ENCODE results near the gene TMEFF2. TPM values are rescaled to one million over a fixed set of nuclear protein-coding genes. Genes with fewer than 3 reads are reported as not detected.

TMEFF2 gene
- total RNA-seq, 1 experiment from 2014 or later: not detected

- Mint-ChIP-seq H3K27me3 (ENCODE audit: unreplicated experiment) (no peaks in the 10 kb centered on the region), H3K27ac (ENCODE audit: unreplicated experiment) (no peak overlapping the region), H3K4me1 (ENCODE audit: low read depth, unreplicated experiment) (no peaks in the 10 kb centered on the region), H3K36me3 (ENCODE audit: insufficient read depth, unreplicated experiment) (no peaks in the 10 kb centered on the region), H3K9me3 (ENCODE audit: low read depth, unreplicated experiment) (peaks cover 2% of the 10 kb centered on the region), H3K4me3 (ENCODE audit: low read depth, unreplicated experiment) (no peak overlapping the region)
- intact Hi-C loops (cut with micrococcal nuclease; ENCODE audit: unreplicated experiment): no loop called here
- no TSS peak for BruUV-seq (replicated peaks)
- TF ChIP-seq CTCF (IDR thresholded peaks at IDR 0.05; ENCODE audit: unreplicated experiment): no peak
- DNase-seq: no peak
- CTCF ChIA-PET: no interaction called here
These were observed 274.2 kb downstream of the TMEFF2 start for GRCh38 chr2:191920502-191920901.

GRCh38 chr2:191917967-191918651, 276.6 kb downstream of the TMEFF2 start:
- intact Hi-C loops (cut with micrococcal nuclease; ENCODE audit: unreplicated experiment): no loop called here
- H3K4me1 Mint-ChIP-seq (ENCODE audit: low read depth, unreplicated experiment): no peaks in the 10 kb centered on the region
- H3K4me3 Mint-ChIP-seq (ENCODE audit: low read depth, unreplicated experiment): no peak overlapping the region
- H3K27me3 Mint-ChIP-seq (ENCODE audit: unreplicated experiment): no peaks in the 10 kb centered on the region
- no TSS peak for BruUV-seq (replicated peaks)
- CTCF ChIA-PET: interaction anchor here (1.6 kb wide), 1 partner anchor 17 kb away, joined by 3 read pairs; no protein-coding TSS in a partner anchor
- peaks cover 2% of the 10 kb centered on the region for H3K9me3 Mint-ChIP-seq (ENCODE audit: low read depth, unreplicated experiment)
- no peak for DNase-seq
- no peak overlapping the region for H3K27ac Mint-ChIP-seq (ENCODE audit: unreplicated experiment)
- no peak for TF ChIP-seq CTCF (IDR thresholded peaks at IDR 0.05; ENCODE audit: unreplicated experiment)
- H3K36me3 Mint-ChIP-seq (ENCODE audit: insufficient read depth, unreplicated experiment): no peaks in the 10 kb centered on the region

GRCh38 chr2:191917430-191917881, 277.3 kb downstream of the TMEFF2 start:
- intact Hi-C loops (cut with micrococcal nuclease; ENCODE audit: unreplicated experiment): no loop called here
- H3K27me3 Mint-ChIP-seq (ENCODE audit: unreplicated experiment): no peaks in the 10 kb centered on the region
- no peak overlapping the region for H3K27ac Mint-ChIP-seq (ENCODE audit: unreplicated experiment)
- peaks cover under 1% of the 10 kb centered on the region for H3K9me3 Mint-ChIP-seq (ENCODE audit: low read depth, unreplicated experiment)
- no peak overlapping the region for H3K4me3 Mint-ChIP-seq (ENCODE audit: low read depth, unreplicated experiment)
- DNase-seq: no peak
- CTCF ChIA-PET: interaction anchor here (1.6 kb wide), 1 partner anchor 17 kb away, joined by 3 read pairs; no protein-coding TSS in a partner anchor
- H3K36me3 Mint-ChIP-seq (ENCODE audit: insufficient read depth, unreplicated experiment): no peaks in the 10 kb centered on the region
- no TSS peak for BruUV-seq (replicated peaks)
- H3K4me1 Mint-ChIP-seq (ENCODE audit: low read depth, unreplicated experiment): no peaks in the 10 kb centered on the region
- no peak for TF ChIP-seq CTCF (IDR thresholded peaks at IDR 0.05; ENCODE audit: unreplicated experiment)

GRCh38 chr2:191916826-191917225, 277.9 kb downstream of the TMEFF2 start:
- no peaks in the 10 kb centered on the region for H3K36me3 Mint-ChIP-seq (ENCODE audit: insufficient read depth, unreplicated experiment)
- intact Hi-C loops (cut with micrococcal nuclease; ENCODE audit: unreplicated experiment): no loop called here
- H3K9me3 Mint-ChIP-seq (ENCODE audit: low read depth, unreplicated experiment): no peaks in the 10 kb centered on the region
- no peaks in the 10 kb centered on the region for H3K4me1 Mint-ChIP-seq (ENCODE audit: low read depth, unreplicated experiment)
- no peaks in the 10 kb centered on the region for H3K27me3 Mint-ChIP-seq (ENCODE audit: unreplicated experiment)
- no peak overlapping the region for H3K4me3 Mint-ChIP-seq (ENCODE audit: low read depth, unreplicated experiment)
- BruUV-seq (replicated peaks): no TSS peak
- TF ChIP-seq CTCF (IDR thresholded peaks at IDR 0.05; ENCODE audit: unreplicated experiment): no peak
- CTCF ChIA-PET: no interaction called here
- H3K27ac Mint-ChIP-seq (ENCODE audit: unreplicated experiment): no peak overlapping the region
- DNase-seq: no peak
